H1 (cell line): ENCODE measurements around the gene NLRC3. TPM values are rescaled to one million over a fixed set of nuclear protein-coding genes. Genes with fewer than 3 reads are reported as not detected.

ENCODE experiments used
- CTCF ChIA-PET: fragments of 300-600 bp; sonication (Branson Sonifier 250); formaldehyde crosslinking; loops from one replicate; lab custom pipeline; 2021; ENCODE audit not compliant: partially characterized antibody; lab: Charles Lee
- POLR2A ChIA-PET: fragments of 300-600 bp; sonication (Branson Sonifier 250); formaldehyde crosslinking; loops from one replicate; lab custom pipeline; 2021; ENCODE audit warnings: inconsistent platforms; ENCODE audit not compliant: partially characterized antibody; lab: Charles Lee
- DNase-seq, 2 experiments: peaks; one replicate each; pipeline versions ENCODE4 v3.0.0 to v3.0.0-alpha.2; 2010 to 2022; ENCODE audit warnings: low spot score in 2 of 2, low read depth in 1 of 2, mixed read lengths in 1 of 2
- FAIRE-seq: peaks from 2 replicates; lab custom pipeline; 2011; peaks lifted over from hg19 to GRCh38; lab: Jason Lieb, UNC
- H2AFZ ChIP-seq: 2 replicates; pipeline ENCODE4 v1.8.1; 2012; ENCODE audit warnings: low read length, inconsistent platforms
- H2AK5ac ChIP-seq: 2 replicates; pipeline ENCODE4 v1.6.1; 2013; ENCODE audit warnings: low read depth, low read length
- H2BK120ac ChIP-seq: replicated peaks from 2 replicates; pipeline ENCODE3; 2013; ENCODE audit warnings: low read depth, low read length, inconsistent platforms
- H2BK12ac ChIP-seq: 2 replicates; pipeline ENCODE4 v1.6.1; 2013; ENCODE audit warnings: low read depth, low read length
- H2BK15ac ChIP-seq: 2 replicates; pipeline ENCODE4 v1.6.1; 2013; ENCODE audit warnings: low read length
- H2BK20ac ChIP-seq: 2 replicates; pipeline ENCODE4 v1.6.1; 2013; ENCODE audit warnings: low read length
- H2BK5ac ChIP-seq: 2 replicates; pipeline ENCODE4 v1.6.1; 2013; ENCODE audit warnings: low read depth, low read length
- H3K14ac ChIP-seq: 2 replicates; pipeline ENCODE4 v1.6.1; 2013; ENCODE audit warnings: inconsistent platforms; ENCODE audit not compliant: insufficient read length
- H3K18ac ChIP-seq: 2 replicates; pipeline ENCODE4 v1.6.1; 2013; ENCODE audit warnings: low read length; ENCODE audit errors: extremely low read depth
- H3K23ac ChIP-seq: 2 replicates; pipeline ENCODE4 v1.6.1; 2013; ENCODE audit warnings: inconsistent platforms; ENCODE audit not compliant: insufficient read length
- H3K23me2 ChIP-seq: 2 replicates; pipeline ENCODE4 v1.6.1; 2013; ENCODE audit warnings: low read depth, low read length
- H3K27ac ChIP-seq: 2 replicates; pipeline ENCODE4 v1.6.1; 2011; ENCODE audit warnings: low read depth, low read length, inconsistent platforms
- H3K27me3 ChIP-seq, 4 experiments: replicated peaks in 1 of 4; 1 replicate in 1 of 4; 2 replicates in 3 of 4; pipeline versions ENCODE4 v1.6.1 to v1.8.1; 2011 to 2013; ENCODE audit warnings: low read length in 3 of 4, mild to moderate bottlenecking in 3 of 4, inconsistent platforms in 2 of 4, mixed read lengths in 2 of 4, moderate library complexity in 1 of 4; ENCODE audit not compliant: control insufficient read depth in 3 of 4, insufficient read depth in 3 of 4; ENCODE audit errors: extremely low read depth in 1 of 4
- H3K36me3 ChIP-seq, 4 experiments: 2 replicates each; pipeline versions ENCODE4 v1.6.1 to v1.8.1; 2011 to 2013; ENCODE audit warnings: mild to moderate bottlenecking in 4 of 4, low read length in 3 of 4, moderate library complexity in 2 of 4, control low read depth in 1 of 4, inconsistent platforms in 1 of 4; ENCODE audit not compliant: insufficient read depth in 4 of 4, control insufficient read depth in 2 of 4
- H3K4ac ChIP-seq: replicated peaks from 2 replicates; pipeline ENCODE3; 2013; ENCODE audit warnings: low read length, low read depth, mixed read lengths, inconsistent platforms; ENCODE audit not compliant: insufficient read length
- H3K4me1 ChIP-seq, 4 experiments: replicated peaks in 1 of 4; 1 replicate in 1 of 4; 2 replicates in 3 of 4; pipeline versions ENCODE4 v1.6.1 to v1.8.1; 2011 to 2013; ENCODE audit warnings: low read length in 3 of 4, inconsistent platforms in 2 of 4, mixed read lengths in 1 of 4; ENCODE audit not compliant: insufficient read depth in 4 of 4, control insufficient read depth in 3 of 4
- H3K4me2 ChIP-seq, 2 experiments: 2 replicates each; pipeline versions ENCODE4 v1.6.1 to v1.8.1; 2011 to 2013; ENCODE audit warnings: low read depth in 2 of 2, low read length in 2 of 2, control low read depth in 1 of 2, inconsistent platforms in 1 of 2, mild to moderate bottlenecking in 1 of 2; ENCODE audit not compliant: insufficient read depth in 1 of 2
- H3K4me3 ChIP-seq, 4 experiments: fragments of 200-600, 300-600 bp in 1 of 4; sonication (generic), shearing (Covaris generic), sonication (Bioruptor Twin) in 1 of 4; 2 replicates each; pipeline versions ENCODE4 v1.5.1 to v1.8.1; 2011 to 2016; ENCODE audit warnings: low read length in 4 of 4, low read depth in 3 of 4, control low read depth in 2 of 4, inconsistent platforms in 2 of 4, mild to moderate bottlenecking in 2 of 4, mixed read lengths in 1 of 4, moderate library complexity in 1 of 4; ENCODE audit not compliant: insufficient read depth in 2 of 4; ENCODE audit errors: extremely low read depth in 1 of 4
- H3K56ac ChIP-seq: replicated peaks from 2 replicates; pipeline ENCODE3; 2013; ENCODE audit warnings: low read depth, mild to moderate bottlenecking, mixed read lengths, low read length, inconsistent platforms; ENCODE audit not compliant: insufficient read length
- H3K79me1 ChIP-seq: 2 replicates; pipeline ENCODE4 v1.6.1; 2013; ENCODE audit warnings: low read depth, low read length, control low read depth
- H3K79me2 ChIP-seq, 2 experiments: 2 replicates each; pipeline versions ENCODE4 v1.6.1 to v1.8.1; 2012 to 2013; ENCODE audit warnings: low read length in 2 of 2, mild to moderate bottlenecking in 2 of 2, inconsistent platforms in 1 of 2; ENCODE audit not compliant: insufficient read depth in 2 of 2, control insufficient read depth in 1 of 2
- H3K9ac ChIP-seq, 4 experiments: replicated peaks in 1 of 4; 1 replicate in 1 of 4; 2 replicates in 3 of 4; pipeline versions ENCODE4 v1.6.1 to v1.8.1; 2011 to 2013; ENCODE audit warnings: low read depth in 3 of 4, low read length in 3 of 4, control low read depth in 2 of 4, mild to moderate bottlenecking in 2 of 4, moderate library complexity in 2 of 4, inconsistent platforms in 1 of 4; ENCODE audit errors: extremely low read depth in 1 of 4
- H3K9me3 ChIP-seq, 2 experiments: 2 replicates each; pipeline versions ENCODE4 v1.6.1 to v1.8.1; 2012 to 2013; ENCODE audit warnings: mild to moderate bottlenecking in 2 of 2, moderate library complexity in 2 of 2, control low read depth in 1 of 2, inconsistent platforms in 1 of 2, low read depth in 1 of 2, low read length in 1 of 2, mixed read lengths in 1 of 2; ENCODE audit not compliant: insufficient read depth in 2 of 2
- H4K20me1 ChIP-seq, 2 experiments: replicated peaks in 1 of 2; 2 replicates each; pipeline versions ENCODE3 to v1.8.1; 2011 to 2013; ENCODE audit warnings: inconsistent platforms in 2 of 2, low read length in 2 of 2, mild to moderate bottlenecking in 1 of 2; ENCODE audit not compliant: insufficient read depth in 2 of 2, control insufficient read depth in 1 of 2
- H4K5ac ChIP-seq: 2 replicates; pipeline ENCODE4 v1.6.1; 2013; ENCODE audit warnings: low read length, low read depth, mixed read lengths, inconsistent platforms; ENCODE audit not compliant: insufficient read length
- H4K8ac ChIP-seq: 2 replicates; pipeline ENCODE4 v1.8.0; 2013; ENCODE audit warnings: mild to moderate bottlenecking, moderate library complexity, low read length, inconsistent platforms; ENCODE audit not compliant: insufficient read depth; ENCODE audit errors: extremely low read depth
- H4K91ac ChIP-seq: replicated peaks from 2 replicates; pipeline ENCODE3; 2013; ENCODE audit warnings: low read length, mixed read lengths, inconsistent platforms; ENCODE audit not compliant: insufficient read length
- ASH2L ChIP-seq: fragments of 200-600, 300-600 bp; sonication (generic); IDR thresholded peaks from one replicate; pipeline ENCODE4 v1.7.1; 2017; ENCODE audit warnings: low read length
- BCL11A ChIP-seq, 2 experiments: IDR thresholded peaks; one replicate each; pipeline ENCODE4 v1.6.1; 2011; ENCODE audit warnings: low read depth in 2 of 2, low read length in 2 of 2, mild to moderate bottlenecking in 2 of 2
- BRCA1 ChIP-seq: IDR thresholded peaks from 2 replicates; pipeline ENCODE4 v1.6.1; 2012; ENCODE audit warnings: low read depth, low read length, improper control_type of control experiment
- GTF2F1 ChIP-seq: IDR thresholded peaks from 2 replicates; pipeline ENCODE4 v1.6.1; 2012; ENCODE audit warnings: low read depth, low read length, improper control_type of control experiment, borderline replicate concordance
- HDAC2 ChIP-seq, 2 experiments: fragments of 300-600 bp in 1 of 2; sonication (generic) in 1 of 2; IDR thresholded peaks; 2 replicates each; pipeline ENCODE4 v1.6.1; 2011 to 2012; ENCODE audit warnings: low read depth in 2 of 2, low read length in 2 of 2, mild to moderate bottlenecking in 2 of 2, moderate library complexity in 2 of 2, borderline replicate concordance in 1 of 2, inconsistent platforms in 1 of 2
- PHF8 ChIP-seq: fragments of 200-600 bp; sonication (generic); conservative IDR thresholded peaks from 2 replicates; pipeline ENCODE4 v1.7.1; 2012; ENCODE audit warnings: low read depth, mild to moderate bottlenecking, inconsistent platforms, low read length, moderate library complexity
- POU5F1 ChIP-seq: IDR thresholded peaks from 2 replicates; pipeline ENCODE4 v1.6.1; 2011; ENCODE audit warnings: low read depth, mild to moderate bottlenecking, low read length, moderate library complexity
- RNF2 ChIP-seq: fragments of 200-900, 300-1000 bp; sonication (generic); IDR thresholded peaks from 2 replicates; pipeline ENCODE4 v1.7.1; 2016; ENCODE audit warnings: borderline replicate concordance, low read depth, mild to moderate bottlenecking, antibody characterized with exemption, low read length; ENCODE audit not compliant: poor library complexity, severe bottlenecking; ENCODE audit errors: missing control alignments
- SIN3A ChIP-seq, 2 experiments: IDR thresholded peaks in 1 of 2; conservative IDR thresholded peaks in 1 of 2; 2 replicates each; pipeline ENCODE4 v1.6.1; 2011 to 2012; ENCODE audit warnings: low read length in 2 of 2, improper control_type of control experiment in 1 of 2, low read depth in 1 of 2, mild to moderate bottlenecking in 1 of 2
- SIX5 ChIP-seq: IDR thresholded peaks from 2 replicates; pipeline ENCODE4 v1.6.1; 2011; ENCODE audit warnings: mild to moderate bottlenecking, low read depth, low read length
- TBP ChIP-seq: IDR thresholded peaks from 2 replicates; pipeline ENCODE4 v1.6.1; 2011; ENCODE audit warnings: low read depth, low read length, improper control_type of control experiment
- TEAD4 ChIP-seq: IDR thresholded peaks from 2 replicates; pipeline ENCODE4 v1.6.1; 2012; ENCODE audit warnings: low read depth, low read length, inconsistent platforms, mixed read lengths
- USF2 ChIP-seq: IDR thresholded peaks from 2 replicates; pipeline ENCODE4 v1.6.1; 2011; ENCODE audit warnings: low read length, improper control_type of control experiment
- WGBS, 2 experiments: shearing (Covaris generic) in 1 of 2; methylation state at CpG; one replicate each; pipeline versions ENCODE4 v1.1.6 to v1.1.7; 2013 to 2015; ENCODE audit warnings: low lambda C conversion rate in 2 of 2, mixed read lengths in 2 of 2, inconsistent platforms in 1 of 2, low coverage in 1 of 2, missing lambda C conversion rate in 1 of 2; ENCODE audit not compliant: insufficient replicate concordance in 2 of 2, insufficient coverage in 1 of 2, insufficient read length in 1 of 2; ENCODE audit errors: extremely low coverage in 1 of 2, missing lambda C conversion rate in 1 of 2; 5-methylcytosine and 5-hydroxymethylcytosine counted together
- polyA plus RNA-seq, 7 experiments: library from polyadenylated mRNA; depleted of rRNA in 3 of 7; stranded (reverse) in 5 of 7; unstranded in 2 of 7; fragments of >200 nt in 5 of 7; fragments of 200-250 nt in 2 of 7; gene quantifications; 1 replicate in 5 of 7; 2 replicates in 1 of 7; 4 replicates in 1 of 7; pipeline versions ENCODE4 v1.2.1 to v1.2.3, GENCODE V29; 2011 to 2013; ENCODE audit warnings: missing spikeins in 2 of 7, mixed read lengths in 2 of 7
- total RNA-seq: library from RNA; stranded (reverse); fragmentation: NEBNext Ultra II Directional; extraction: Animal tissue kit (Norgen Biotek cat#: 25700); gene quantifications from 2 replicates; pipeline ENCODE4 v1.2.1, GENCODE V29; 2021

Gene NLRC3
- total and polyA plus RNA-seq, 2 of the 8 experiments (the other 6 are each of a cell fraction or from before 2014, with no cell fraction given) = 0.18 to 0.20 TPM

- H3K79me2 ChIP-seq = no peaks in the 10 kb centered on the region
- no peaks in the 10 kb centered on the region for H3K4me1 ChIP-seq
- H3K4me3 ChIP-seq = no peak overlapping the region
- H3K9ac ChIP-seq = no peak overlapping the region
- H2BK15ac ChIP-seq = no peak overlapping the region
- DNase-seq (no peak), FAIRE-seq (no peak)
- no peak overlapping the region for H3K4ac ChIP-seq
- no peaks in the 10 kb centered on the region for H3K23me2 ChIP-seq
- no peak overlapping the region for H3K4me2 ChIP-seq
- no peak overlapping the region for H2BK5ac ChIP-seq
- 91% methylated on average over 4 of the region's 4 CpGs; no CpG with 5 or more reads in 1 of the 2 experiments for WGBS, 2 experiments
- H3K18ac ChIP-seq = no peak overlapping the region
- no peak overlapping the region for H2BK120ac ChIP-seq
- no peak overlapping the region for H4K8ac ChIP-seq
- H2BK20ac ChIP-seq = no peak overlapping the region
- no peak overlapping the region for H2AFZ ChIP-seq
- H4K20me1 ChIP-seq = no peaks in the 10 kb centered on the region
- H3K27me3 ChIP-seq = no peaks in the 10 kb centered on the region
- H3K56ac ChIP-seq = no peak overlapping the region
- no peak overlapping the region for H2BK12ac ChIP-seq
- H3K14ac ChIP-seq = no peak overlapping the region
- H4K91ac ChIP-seq = no peak overlapping the region
- no peak overlapping the region for H2AK5ac ChIP-seq
- no peak overlapping the region for H3K27ac ChIP-seq
- H3K9me3 ChIP-seq = no peaks in the 10 kb centered on the region
- no peak overlapping the region for H3K23ac ChIP-seq
- ChIA-PET CTCF (no interaction called here), POLR2A (interaction anchor here (1.3 kb wide), 1 partner anchor 16 kb away, joined by 3 read pairs; no protein-coding TSS in a partner anchor)
- H4K5ac ChIP-seq = no peak overlapping the region
- peaks cover 0 to 34% (median 11%) of the 10 kb centered on the region in 4 experiments; a peak in 7 of 8 replicates for H3K36me3 ChIP-seq
- H3K79me1 ChIP-seq = no peaks in the 10 kb centered on the region
- no peak for TF ChIP-seq PHF8
- TF ChIP-seq GTF2F1 = no peak
- no peak for TF ChIP-seq SIX5
- no peak for TF ChIP-seq POU5F1
- TF ChIP-seq RNF2 = no peak
- TF ChIP-seq USF2 = no peak
- no peak for TF ChIP-seq BRCA1
- TF ChIP-seq ASH2L = no peak
- TF ChIP-seq TEAD4 = no peak
- TF ChIP-seq BCL11A (IDR thresholded peaks at IDR 0.05; ENCODE audit: low read depth in 2 of 2, low read length in 2 of 2) = no peak
- TF ChIP-seq TBP = no peak
- TF ChIP-seq SIN3A (conservative IDR thresholded peaks at IDR 0.05 in 1 of 2, IDR thresholded peaks at IDR 0.05 in 1 of 2; ENCODE audit: low read depth in 1 of 2, low read length in 2 of 2) = no peak
- TF ChIP-seq HDAC2 (IDR thresholded peaks at IDR 0.05; ENCODE audit: borderline replicate concordance in 1 of 2, low read depth in 2 of 2, low read length in 2 of 2) = no peak
Observed at GRCh38 chr16:3514621-3515020, 62.6 kb downstream of the NLRC3 start.
